A673 (cell line): ENCODE measurements around the gene PGP.

Source experiments
- CTCF ChIP-seq: fragments of 300-800, 200-600 bp; sonication (generic); conservative IDR thresholded peaks from 2 replicates; pipeline ENCODE4 v1.5.1; 2017; ENCODE audit warnings: low read depth, mild to moderate bottlenecking, antibody characterized with exemption, low read length, moderate library complexity, mixed read lengths
- EZH2 ChIP-seq: fragments of 200-600 bp; sonication (generic); IDR thresholded peaks from 2 replicates; pipeline ENCODE4 v1.6.1; 2017; ENCODE audit warnings: borderline replicate concordance, low read depth, mild to moderate bottlenecking, mixed read lengths, antibody characterized with exemption, low read length; ENCODE audit not compliant: poor library complexity, severe bottlenecking

- TF ChIP-seq EZH2 (no peak), CTCF (no peak)
These were observed 34.2 kb downstream of the PGP start for GRCh38 chr16:2180461-2180860.
